Measurements from ENCODE around the gene GABBR2. TPM values are rescaled to one million over a fixed set of nuclear protein-coding genes. Genes with fewer than 3 reads are reported as not detected.

The GABBR2 gene
- total RNA-seq, 1 donor from 2014 or later, result 116 TPM

- H3K9me3 Mint-ChIP-seq (ENCODE audit: unreplicated experiment), result peaks cover 15% of the 10 kb centered on the region
- no peak for DNase-seq
- H3K4me1 Mint-ChIP-seq (ENCODE audit: low read depth, unreplicated experiment), result peaks cover 13% of the 10 kb centered on the region
- H3K4me3 Mint-ChIP-seq (ENCODE audit: unreplicated experiment), result no peak overlapping the region
- no peak overlapping the region for H3K27ac Mint-ChIP-seq (ENCODE audit: unreplicated experiment)
- H3K36me3 Mint-ChIP-seq (ENCODE audit: unreplicated experiment), result peaks cover 24% of the 10 kb centered on the region
- TF ChIP-seq, protein P1, sequence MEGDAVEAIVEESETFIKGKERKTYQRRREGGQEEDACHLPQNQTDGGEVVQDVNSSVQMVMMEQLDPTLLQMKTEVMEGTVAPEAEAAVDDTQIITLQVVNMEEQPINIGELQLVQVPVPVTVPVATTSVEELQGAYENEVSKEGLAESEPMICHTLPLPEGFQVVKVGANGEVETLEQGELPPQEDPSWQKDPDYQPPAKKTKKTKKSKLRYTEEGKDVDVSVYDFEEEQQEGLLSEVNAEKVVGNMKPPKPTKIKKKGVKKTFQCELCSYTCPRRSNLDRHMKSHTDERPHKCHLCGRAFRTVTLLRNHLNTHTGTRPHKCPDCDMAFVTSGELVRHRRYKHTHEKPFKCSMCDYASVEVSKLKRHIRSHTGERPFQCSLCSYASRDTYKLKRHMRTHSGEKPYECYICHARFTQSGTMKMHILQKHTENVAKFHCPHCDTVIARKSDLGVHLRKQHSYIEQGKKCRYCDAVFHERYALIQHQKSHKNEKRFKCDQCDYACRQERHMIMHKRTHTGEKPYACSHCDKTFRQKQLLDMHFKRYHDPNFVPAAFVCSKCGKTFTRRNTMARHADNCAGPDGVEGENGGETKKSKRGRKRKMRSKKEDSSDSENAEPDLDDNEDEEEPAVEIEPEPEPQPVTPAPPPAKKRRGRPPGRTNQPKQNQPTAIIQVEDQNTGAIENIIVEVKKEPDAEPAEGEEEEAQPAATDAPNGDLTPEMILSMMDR (IDR thresholded peaks at IDR 0.05; ENCODE audit: partially characterized antibody, unreplicated experiment), result no peak
- peaks cover 9% of the 10 kb centered on the region for H3K27me3 Mint-ChIP-seq (ENCODE audit: unreplicated experiment)
These were observed 68.3 kb downstream of the GABBR2 start for GRCh38 chr9:98640394-98640793.

- H3K27ac Mint-ChIP-seq (ENCODE audit: unreplicated experiment), result peak overlapping the region; percentile 57
- H3K9me3 Mint-ChIP-seq (ENCODE audit: unreplicated experiment), result peaks cover 15% of the 10 kb centered on the region
- H3K36me3 Mint-ChIP-seq (ENCODE audit: unreplicated experiment), result peaks cover 24% of the 10 kb centered on the region
- H3K27me3 Mint-ChIP-seq (ENCODE audit: unreplicated experiment), result peaks cover 9% of the 10 kb centered on the region
- no peak for DNase-seq
- TF ChIP-seq, protein P1 (IDR thresholded peaks at IDR 0.05; ENCODE audit: partially characterized antibody, unreplicated experiment), result no peak
- H3K4me1 Mint-ChIP-seq (ENCODE audit: low read depth, unreplicated experiment), result peaks cover 13% of the 10 kb centered on the region
- peak overlapping the region; percentile 10 for H3K4me3 Mint-ChIP-seq (ENCODE audit: unreplicated experiment)
These were observed 69.6 kb downstream of the GABBR2 start for GRCh38 chr9:98639133-98639532.

DNA sequence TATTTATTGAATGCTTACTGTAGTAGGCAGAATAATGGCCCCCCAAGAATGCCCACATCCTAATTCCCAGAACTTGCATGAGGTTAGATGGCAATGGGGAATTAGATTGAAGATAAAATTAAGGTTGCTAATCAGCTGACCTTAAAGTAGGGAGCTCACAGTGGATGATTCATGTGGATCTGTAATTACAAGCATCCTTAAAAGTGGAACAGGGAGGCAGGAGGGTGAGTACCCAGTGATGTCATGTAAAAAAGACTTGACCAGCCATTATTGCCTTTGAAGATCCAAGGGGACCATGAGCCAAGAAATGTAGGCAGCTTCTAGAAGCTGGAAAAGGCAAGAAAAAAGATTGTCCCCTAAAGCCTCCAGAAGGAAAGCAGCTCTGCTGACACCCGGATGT lies 71.4 kb downstream of the GABBR2 start:
- peaks cover 21% of the 10 kb centered on the region for H3K36me3 Mint-ChIP-seq (ENCODE audit: unreplicated experiment)
- H3K27me3 Mint-ChIP-seq (ENCODE audit: unreplicated experiment), result peaks cover 8% of the 10 kb centered on the region
- DNase-seq, result no peak
- H3K9me3 Mint-ChIP-seq (ENCODE audit: unreplicated experiment), result peaks cover 15% of the 10 kb centered on the region
- peaks cover 11% of the 10 kb centered on the region for H3K4me1 Mint-ChIP-seq (ENCODE audit: low read depth, unreplicated experiment)
- no peak overlapping the region for H3K4me3 Mint-ChIP-seq (ENCODE audit: unreplicated experiment)
- TF ChIP-seq, protein P1 (IDR thresholded peaks at IDR 0.05; ENCODE audit: partially characterized antibody, unreplicated experiment), result no peak
- no peak overlapping the region for H3K27ac Mint-ChIP-seq (ENCODE audit: unreplicated experiment)

- Mint-ChIP-seq H3K27me3 (ENCODE audit: unreplicated experiment) (peaks cover 5% of the 10 kb centered on the region), H3K36me3 (ENCODE audit: unreplicated experiment) (peaks cover 21% of the 10 kb centered on the region), H3K4me1 (ENCODE audit: low read depth, unreplicated experiment) (peaks cover 7% of the 10 kb centered on the region), H3K27ac (ENCODE audit: unreplicated experiment) (no peak overlapping the region), H3K4me3 (ENCODE audit: unreplicated experiment) (no peak overlapping the region), H3K9me3 (ENCODE audit: unreplicated experiment) (peaks cover 11% of the 10 kb centered on the region)
- DNase-seq, result no peak
- TF ChIP-seq, protein P1 (IDR thresholded peaks at IDR 0.05; ENCODE audit: partially characterized antibody, unreplicated experiment), result no peak
These were observed 73.4 kb downstream of the GABBR2 start for GRCh38 chr9:98635374-98635773.

- peaks cover 5% of the 10 kb centered on the region for H3K27me3 Mint-ChIP-seq (ENCODE audit: unreplicated experiment)
- H3K36me3 Mint-ChIP-seq (ENCODE audit: unreplicated experiment), result peaks cover 21% of the 10 kb centered on the region
- no peak overlapping the region for H3K4me3 Mint-ChIP-seq (ENCODE audit: unreplicated experiment)
- peaks cover 10% of the 10 kb centered on the region for H3K9me3 Mint-ChIP-seq (ENCODE audit: unreplicated experiment)
- peaks cover 5% of the 10 kb centered on the region for H3K4me1 Mint-ChIP-seq (ENCODE audit: low read depth, unreplicated experiment)
- TF ChIP-seq, protein P1 (IDR thresholded peaks at IDR 0.05; ENCODE audit: partially characterized antibody, unreplicated experiment), result no peak
- no peak overlapping the region for H3K27ac Mint-ChIP-seq (ENCODE audit: unreplicated experiment)
- no peak for DNase-seq
These were observed 73.9 kb downstream of the GABBR2 start for GRCh38 chr9:98634685-98635336.
